ENCODE results near the gene ATP5F1D. TPM values are rescaled to one million over a fixed set of nuclear protein-coding genes. Genes with fewer than 3 reads are reported as not detected.

ATP5F1D gene
- total and polyA plus RNA-seq, 2 of the 13 experiments (the other 11 are each of a cell fraction or from before 2014, with no cell fraction given) = 39.4 to 78.7 TPM

- TF ChIP-seq NFAT5 (CRISPR knock-in tag; IDR thresholded peaks at IDR 0.05) (no peak), AGO2 (optimal IDR thresholded peaks at IDR 0.05; ENCODE audit: low read depth, low read length) (peak; percentile 89), SMC3 (IDR thresholded peaks at IDR 0.05; ENCODE audit: low read length) (no peak), PLSCR1 (CRISPR knock-in tag; IDR thresholded peaks at IDR 0.05; ENCODE audit: borderline replicate concordance) (no peak), MAFG (CRISPR knock-in tag; IDR thresholded peaks at IDR 0.05) (no peak), HNRNPUL1 (IDR thresholded peaks at IDR 0.05; ENCODE audit: low read depth, low read length) (no peak), CAMTA2 (CRISPR knock-in tag; IDR thresholded peaks at IDR 0.05; ENCODE audit: borderline replicate concordance) (no peak), ZNF512B (CRISPR knock-in tag; IDR thresholded peaks at IDR 0.05; ENCODE audit: borderline replicate concordance) (no peak), AKNA (CRISPR knock-in tag; IDR thresholded peaks at IDR 0.05; ENCODE audit: borderline replicate concordance) (no peak), ZNF605 (CRISPR knock-in tag; IDR thresholded peaks at IDR 0.05) (no peak), ZNF230 (CRISPR knock-in tag; IDR thresholded peaks at IDR 0.05) (no peak)
- TF ChIP-seq, protein P1, sequence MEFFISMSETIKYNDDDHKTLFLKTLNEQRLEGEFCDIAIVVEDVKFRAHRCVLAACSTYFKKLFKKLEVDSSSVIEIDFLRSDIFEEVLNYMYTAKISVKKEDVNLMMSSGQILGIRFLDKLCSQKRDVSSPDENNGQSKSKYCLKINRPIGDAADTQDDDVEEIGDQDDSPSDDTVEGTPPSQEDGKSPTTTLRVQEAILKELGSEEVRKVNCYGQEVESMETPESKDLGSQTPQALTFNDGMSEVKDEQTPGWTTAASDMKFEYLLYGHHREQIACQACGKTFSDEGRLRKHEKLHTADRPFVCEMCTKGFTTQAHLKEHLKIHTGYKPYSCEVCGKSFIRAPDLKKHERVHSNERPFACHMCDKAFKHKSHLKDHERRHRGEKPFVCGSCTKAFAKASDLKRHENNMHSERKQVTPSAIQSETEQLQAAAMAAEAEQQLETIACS (CRISPR knock-in tag; IDR thresholded peaks at IDR 0.05) = no peak
Measured at GRCh38 chr19:1271528-1272422, 30.2 kb downstream of the ATP5F1D start (continued).

Data from HepG2 (cell line).